Upper lobe of left lung (tissue), 4 donors: ENCODE measurements around the gene AADACL2.

Source experiments
- POLR2A ChIP-seq, 4 donors: fragments of 450-650 bp; IDR thresholded peaks; one replicate each; pipeline ENCODE4 v1.5.1; 2016 to 2017; ENCODE audit warnings: antibody characterized with exemption in 4 of 4, mild to moderate bottlenecking in 2 of 4
- TF ChIP-seq, protein P1 (sequence below), 6 experiments: fragments of 450-650 bp in 4 of 6; fragments of 200-600 bp in 2 of 6; sonication (generic) in 2 of 6; IDR thresholded peaks; one replicate each; pipeline ENCODE4 v1.5.1; 2016 to 2019; ENCODE audit warnings: antibody characterized with exemption in 6 of 6

GRCh38 chr3:151794080-151794479, 60.4 kb downstream of the AADACL2 start:
- TF ChIP-seq, protein P1, sequence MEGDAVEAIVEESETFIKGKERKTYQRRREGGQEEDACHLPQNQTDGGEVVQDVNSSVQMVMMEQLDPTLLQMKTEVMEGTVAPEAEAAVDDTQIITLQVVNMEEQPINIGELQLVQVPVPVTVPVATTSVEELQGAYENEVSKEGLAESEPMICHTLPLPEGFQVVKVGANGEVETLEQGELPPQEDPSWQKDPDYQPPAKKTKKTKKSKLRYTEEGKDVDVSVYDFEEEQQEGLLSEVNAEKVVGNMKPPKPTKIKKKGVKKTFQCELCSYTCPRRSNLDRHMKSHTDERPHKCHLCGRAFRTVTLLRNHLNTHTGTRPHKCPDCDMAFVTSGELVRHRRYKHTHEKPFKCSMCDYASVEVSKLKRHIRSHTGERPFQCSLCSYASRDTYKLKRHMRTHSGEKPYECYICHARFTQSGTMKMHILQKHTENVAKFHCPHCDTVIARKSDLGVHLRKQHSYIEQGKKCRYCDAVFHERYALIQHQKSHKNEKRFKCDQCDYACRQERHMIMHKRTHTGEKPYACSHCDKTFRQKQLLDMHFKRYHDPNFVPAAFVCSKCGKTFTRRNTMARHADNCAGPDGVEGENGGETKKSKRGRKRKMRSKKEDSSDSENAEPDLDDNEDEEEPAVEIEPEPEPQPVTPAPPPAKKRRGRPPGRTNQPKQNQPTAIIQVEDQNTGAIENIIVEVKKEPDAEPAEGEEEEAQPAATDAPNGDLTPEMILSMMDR (IDR thresholded peaks at IDR 0.05), result no peak
- TF ChIP-seq POLR2A (IDR thresholded peaks at IDR 0.05), result no peak
